Measurements from ENCODE around the gene DUXB. TPM values are rescaled to one million over a fixed set of nuclear protein-coding genes. Genes with fewer than 3 reads are reported as not detected.

The DUXB gene
- total and polyA plus RNA-seq, 2 experiments from 2014 or later = not detected

- Histone ChIP-seq H4K20me1 (replicated peaks; ENCODE audit: insufficient read depth) (0 out of 2 replicates have a peak, but pooled peaks cover 7% of the 10 kb centered on the region), H3F3A (replicated peaks; ENCODE audit: low read depth) (0 out of 2 replicates have a peak, but pooled peaks cover 4% of the 10 kb centered on the region), H3K36me3 (ENCODE audit: insufficient read depth) (peaks cover 24% of the 10 kb centered on the region), H3K27me3 (ENCODE audit: insufficient read depth) (no peaks in the 10 kb centered on the region), H3K27ac (ENCODE audit: low read depth) (no peak overlapping the region), H3K79me2 (replicated peaks; ENCODE audit: insufficient read depth) (peaks cover 2% of the 10 kb centered on the region), H3K9me2 (ENCODE audit: insufficient read depth) (no peaks in the 10 kb centered on the region), H3K4me2 (no peak overlapping the region), H3K4me3 (no peak overlapping the region), H2AFZ (no peak overlapping the region), H3K4me1 (ENCODE audit: insufficient read depth) (no peaks in the 10 kb centered on the region)
- Mint-ChIP-seq H3K9me3 (no peaks in the 10 kb centered on the region; the same call in 2 of the 3 replicates), H3K4me1 (no peaks in the 10 kb centered on the region), H3K4me3 (no peak overlapping the region), H3K27ac (no peak overlapping the region), H3K27me3 (ENCODE audit: insufficient read depth, low read depth, poor library complexity) (no peaks in the 10 kb centered on the region), H3K36me3 (ENCODE audit: low read depth) (peaks cover 40% of the 10 kb centered on the region)
- ATAC-seq (no peak), DNase-seq (ENCODE audit: low spot score) (no peak)
- TF ChIP-seq EZH2phosphoT487 (IDR thresholded peaks at IDR 0.05; ENCODE audit: unreplicated experiment) = no peak
- TF ChIP-seq EZH2 (IDR thresholded peaks at IDR 0.05; ENCODE audit: low read depth, unreplicated experiment) = no peak
- no peak for TF ChIP-seq STAT1 (IDR thresholded peaks at IDR 0.05; ENCODE audit: unreplicated experiment)
- no peak for TF ChIP-seq CTCF (conservative IDR thresholded peaks at IDR 0.05; ENCODE audit: low read depth in 2 of 2)
- TF ChIP-seq REST (IDR thresholded peaks at IDR 0.05; ENCODE audit: unreplicated experiment) = no peak
Observed at GRCh38 chr16:75658175-75658574, 43.1 kb downstream of the DUXB start.

GRCh38 chr16:75653922-75654321 is 47.3 kb downstream of the DUXB start:
- no peaks in the 10 kb centered on the region for H3K27me3 ChIP-seq (ENCODE audit: insufficient read depth)
- Mint-ChIP-seq H3K27me3 (ENCODE audit: insufficient read depth, low read depth, poor library complexity) (no peaks in the 10 kb centered on the region), H3K27ac (no peak overlapping the region; the same call in 1 of the 2 replicates), H3K9me3 (no peaks in the 10 kb centered on the region), H3K4me1 (peaks cover 19% of the 10 kb centered on the region), H3K4me3 (no peak overlapping the region), H3K36me3 (ENCODE audit: low read depth) (peaks cover 41% of the 10 kb centered on the region)
- no peak for TF ChIP-seq ETS1 (IDR thresholded peaks at IDR 0.05)
- H3K4me3 ChIP-seq = no peak overlapping the region
- H3K27ac ChIP-seq (ENCODE audit: low read depth) = no peak overlapping the region
- no peaks in the 10 kb centered on the region for H3K9me2 ChIP-seq (ENCODE audit: insufficient read depth)
- peaks cover 44% of the 10 kb centered on the region for H3K79me2 ChIP-seq (replicated peaks; ENCODE audit: insufficient read depth)
- H2AFZ ChIP-seq = no peak overlapping the region
- DNase-seq (ENCODE audit: low spot score) = no peak
- H3K36me3 ChIP-seq (ENCODE audit: insufficient read depth) = peaks cover 24% of the 10 kb centered on the region
- H3K4me2 ChIP-seq = no peak overlapping the region
- no peak for ATAC-seq
- 0 out of 2 replicates have a peak, but pooled peaks cover 4% of the 10 kb centered on the region for H3F3A ChIP-seq (replicated peaks; ENCODE audit: low read depth)
- H4K20me1 ChIP-seq (replicated peaks; ENCODE audit: insufficient read depth) = 0 out of 2 replicates have a peak, but pooled peaks cover 14% of the 10 kb centered on the region
- peaks cover 9% of the 10 kb centered on the region for H3K4me1 ChIP-seq (ENCODE audit: insufficient read depth)

All from GM23338 (cell line).